SKM-1 treated with dmso at 0.1 percent for 144 hours (cell line): ENCODE results near the gene CD37.
"Not testable (repeated sequence)": the region's sequence is repeated elsewhere in the genome, so short reads cannot be mapped to it uniquely, and the experiment has no call there.

Source experiments
- DNase-seq: peaks from one replicate; lab custom pipeline; 2025; ENCODE audit not compliant: unreplicated experiment; lab: John Stamatoyannopoulos, UW

CD37 gene

GRCh38 chr19:49327878-49328544, 7.2 kb upstream of the CD37 start:
- DNase-seq: no peak

- no peak for DNase-seq
These were observed 6.5 kb upstream of the CD37 start for GRCh38 chr19:49328741-49329140.

GRCh38 chr19:49331187-49331586, 4.0 kb upstream of the CD37 start:
- DNase-seq: not testable (repeated sequence)

- peak; percentile 25 for DNase-seq
These were observed 3.6 kb upstream of the CD37 start for GRCh38 chr19:49331616-49332055.

GRCh38 chr19:49332691-49333417, 2.4 kb upstream of the CD37 start:
- DNase-seq: not testable (repeated sequence)

GRCh38 chr19:49333418-49333805, 1.8 kb upstream of the CD37 start:
- DNase-seq: no peak

- DNase-seq: no peak
These were observed 1.4 kb upstream of the CD37 start for GRCh38 chr19:49333811-49334288.

GRCh38 chr19:49335784-49336481, 727 bp downstream of the CD37 start:
- DNase-seq: no peak

- DNase-seq: no peak
These were observed 1.5 kb downstream of the CD37 start for GRCh38 chr19:49336482-49337266.

- no peak for DNase-seq
These were observed 2.2 kb downstream of the CD37 start for GRCh38 chr19:49337267-49338022.

- no peak for DNase-seq
These were observed 2.9 kb downstream of the CD37 start for GRCh38 chr19:49338023-49338677.

- no peak for DNase-seq
These were observed 3.6 kb downstream of the CD37 start for GRCh38 chr19:49338691-49339300.

- no peak for DNase-seq
These were observed 4.3 kb downstream of the CD37 start for GRCh38 chr19:49339301-49340068.

- DNase-seq: no peak
These were observed 5.1 kb downstream of the CD37 start for GRCh38 chr19:49340069-49340864.

GRCh38 chr19:49340865-49341718, 5.9 kb downstream of the CD37 start:
- no peak for DNase-seq

GRCh38 chr19:49342291-49342721, 7.1 kb downstream of the CD37 start:
- no peak for DNase-seq

- no peak for DNase-seq
These were observed 7.9 kb downstream of the CD37 start for GRCh38 chr19:49343123-49343522.
